D721Med (cell line): Measurements from ENCODE around the gene SCRN1.

ENCODE experiments used
- DNase-seq: peaks from one replicate; pipeline ENCODE4 v3.0.0; 2011; ENCODE audit warnings: low spot score; ENCODE audit not compliant: insufficient read length
- FAIRE-seq: peaks from 2 replicates; lab custom pipeline; 2011; peaks lifted over from hg19 to GRCh38; lab: Jason Lieb, UNC
- TF ChIP-seq, protein P1 (sequence below): IDR thresholded peaks from 2 replicates; pipeline ENCODE4 v1.5.1; 2012; ENCODE audit warnings: mild to moderate bottlenecking, control low read depth; ENCODE audit not compliant: insufficient read depth; ENCODE audit errors: missing control alignments

The SCRN1 gene

DNA sequence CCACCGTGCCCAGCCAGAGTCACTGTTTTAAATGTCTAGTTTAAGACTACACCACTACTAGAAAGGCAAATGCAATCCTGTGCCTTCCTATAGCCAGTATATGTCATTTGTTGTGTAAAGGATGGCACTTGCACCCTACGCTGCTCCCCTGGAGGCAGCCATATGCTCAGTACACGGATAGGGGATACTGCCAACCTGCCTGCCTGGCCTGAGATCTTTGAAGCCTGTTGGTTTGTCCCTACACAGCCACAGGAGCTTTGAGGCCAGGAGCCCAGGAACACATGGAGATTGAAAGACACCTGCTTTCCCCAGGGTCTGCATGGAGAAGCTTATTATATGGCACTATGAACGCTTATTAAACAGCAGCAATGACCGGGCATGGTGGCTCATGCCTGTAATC is 2.3 kb upstream of the SCRN1 start:
- TF ChIP-seq, protein P1, sequence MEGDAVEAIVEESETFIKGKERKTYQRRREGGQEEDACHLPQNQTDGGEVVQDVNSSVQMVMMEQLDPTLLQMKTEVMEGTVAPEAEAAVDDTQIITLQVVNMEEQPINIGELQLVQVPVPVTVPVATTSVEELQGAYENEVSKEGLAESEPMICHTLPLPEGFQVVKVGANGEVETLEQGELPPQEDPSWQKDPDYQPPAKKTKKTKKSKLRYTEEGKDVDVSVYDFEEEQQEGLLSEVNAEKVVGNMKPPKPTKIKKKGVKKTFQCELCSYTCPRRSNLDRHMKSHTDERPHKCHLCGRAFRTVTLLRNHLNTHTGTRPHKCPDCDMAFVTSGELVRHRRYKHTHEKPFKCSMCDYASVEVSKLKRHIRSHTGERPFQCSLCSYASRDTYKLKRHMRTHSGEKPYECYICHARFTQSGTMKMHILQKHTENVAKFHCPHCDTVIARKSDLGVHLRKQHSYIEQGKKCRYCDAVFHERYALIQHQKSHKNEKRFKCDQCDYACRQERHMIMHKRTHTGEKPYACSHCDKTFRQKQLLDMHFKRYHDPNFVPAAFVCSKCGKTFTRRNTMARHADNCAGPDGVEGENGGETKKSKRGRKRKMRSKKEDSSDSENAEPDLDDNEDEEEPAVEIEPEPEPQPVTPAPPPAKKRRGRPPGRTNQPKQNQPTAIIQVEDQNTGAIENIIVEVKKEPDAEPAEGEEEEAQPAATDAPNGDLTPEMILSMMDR, result no peak
- no peak for FAIRE-seq

DNA sequence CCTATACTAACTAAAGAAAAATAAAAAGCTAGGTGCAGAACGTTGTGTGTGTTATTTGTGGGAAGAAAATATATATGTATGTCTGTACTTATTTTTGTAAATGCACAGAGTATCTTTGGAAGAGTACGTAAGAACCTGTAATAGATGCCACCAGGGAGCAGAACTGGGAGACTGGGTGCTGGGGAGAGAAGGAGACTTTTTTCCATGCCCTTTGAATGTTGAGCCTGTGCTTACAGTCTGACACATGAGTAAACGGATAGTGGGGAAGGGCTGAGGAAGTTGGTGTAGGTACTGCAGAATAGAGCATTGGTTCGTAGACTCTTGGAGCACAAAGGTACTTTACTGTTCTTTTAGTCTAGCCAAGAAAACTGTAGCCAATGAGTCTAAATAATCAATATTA is 1.3 kb upstream of the SCRN1 start:
- DNase-seq, result no peak
- TF ChIP-seq, protein P1, result no peak
- FAIRE-seq, result no peak

More for the DNA sequence above, 2.3 kb upstream of the SCRN1 start:
- no peak for DNase-seq

DNA sequence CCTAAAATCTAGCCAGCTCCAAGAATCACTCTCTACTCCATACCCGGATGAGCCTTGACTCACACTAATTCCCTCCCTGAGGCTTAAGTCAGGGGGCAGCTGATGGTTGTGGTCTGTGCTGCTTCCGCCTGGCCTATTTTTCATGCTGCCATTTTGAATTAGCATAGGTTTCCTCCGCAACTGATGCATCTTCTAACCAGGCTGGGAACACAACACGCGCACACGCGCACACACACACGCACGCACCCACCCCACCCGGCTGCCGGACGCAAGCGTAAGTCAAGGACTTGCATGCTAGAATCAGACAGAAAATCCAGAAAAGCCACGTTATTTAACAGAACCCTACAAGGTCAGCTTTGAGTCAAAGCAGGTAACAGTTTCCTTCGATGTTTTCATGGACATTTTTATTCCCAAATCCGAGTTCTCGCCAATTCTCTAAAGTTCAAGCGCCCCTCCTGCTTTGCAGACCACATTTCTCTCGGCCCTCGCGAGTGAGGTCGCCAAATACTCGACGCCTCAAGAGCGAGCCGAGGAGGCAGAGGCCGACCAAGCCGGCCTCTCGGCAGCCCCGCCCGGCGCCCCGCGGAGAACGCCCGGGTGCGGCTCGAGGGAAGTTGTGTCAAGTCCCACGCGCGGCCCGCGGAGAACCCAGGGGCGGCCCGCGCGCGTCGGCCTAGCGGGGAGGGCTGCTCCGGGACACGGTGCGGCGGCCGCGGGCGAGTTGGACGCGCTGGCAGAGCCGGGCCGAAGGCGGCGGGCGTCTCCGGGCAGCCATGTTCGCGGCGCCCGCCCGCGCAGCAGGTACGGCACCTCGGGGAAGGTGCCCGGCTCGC is 961 bp downstream of the SCRN1 start:
- FAIRE-seq (no peak), DNase-seq (peak; percentile 64)
- TF ChIP-seq, protein P1, result no peak

DNA sequence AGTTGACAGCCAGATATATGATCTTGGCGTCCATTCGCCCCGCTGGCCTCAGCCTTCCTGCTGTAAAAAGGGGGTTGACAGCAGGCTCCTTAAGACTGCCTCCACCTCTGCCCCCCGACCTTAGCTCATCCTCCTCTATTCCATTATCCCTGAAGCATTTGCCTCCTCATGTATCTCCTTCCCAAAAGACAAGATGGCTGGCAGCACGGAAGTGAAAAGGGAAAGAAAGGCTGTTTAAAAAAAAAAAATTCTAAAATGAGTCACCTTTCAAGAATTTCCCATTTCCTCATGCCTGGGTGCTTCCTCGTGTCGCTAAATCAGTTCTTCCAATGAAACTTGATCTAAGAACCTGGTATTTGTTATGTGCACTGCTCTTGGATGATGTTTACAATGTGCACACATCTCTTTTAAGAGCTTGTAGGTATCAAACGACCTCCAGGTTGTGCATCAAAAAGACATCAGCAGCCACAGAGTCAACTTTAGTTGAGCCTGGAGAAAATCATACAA is 1.7 kb downstream of the SCRN1 start:
- TF ChIP-seq, protein P1, result no peak
- no peak for DNase-seq
- no peak for FAIRE-seq

DNA sequence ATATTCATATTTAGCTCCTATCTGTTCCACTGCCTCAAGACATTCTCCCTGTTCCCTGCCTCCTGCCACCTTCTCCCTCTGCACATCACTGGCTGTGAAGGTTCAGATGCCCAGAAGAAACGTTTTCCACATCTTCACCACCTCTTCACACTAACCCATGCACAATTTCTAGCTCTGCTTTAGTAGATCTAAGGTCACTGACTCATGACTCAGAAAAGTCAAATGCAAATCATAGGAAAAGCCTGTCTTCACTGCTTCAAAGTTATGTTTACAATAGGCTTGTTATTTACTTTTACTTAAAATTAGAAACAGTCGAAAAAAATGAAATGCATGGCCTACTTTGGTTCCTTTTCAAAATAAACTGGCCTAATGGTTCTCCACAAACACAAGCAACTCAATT is 2.5 kb downstream of the SCRN1 start:
- DNase-seq (no peak), FAIRE-seq (no peak)
- TF ChIP-seq, protein P1, result no peak

DNA sequence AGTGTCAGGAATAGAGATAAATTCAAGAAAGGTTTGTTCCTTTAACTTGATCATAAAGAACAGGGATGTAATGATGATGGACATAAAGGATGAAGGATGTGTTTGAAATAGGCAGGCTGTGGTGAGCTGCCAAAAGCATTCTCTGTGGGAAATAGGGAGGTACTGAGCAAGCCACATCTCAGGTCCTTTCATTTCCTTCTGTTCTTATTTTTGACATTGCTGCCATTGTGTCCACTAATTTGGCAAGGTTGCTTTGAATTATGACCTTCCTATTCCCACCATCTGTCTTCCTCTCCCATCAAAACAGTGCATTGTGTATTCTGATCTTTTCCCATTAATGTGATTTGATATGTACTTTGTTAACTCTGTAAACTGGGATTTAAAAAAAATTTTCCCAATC is 9.4 kb downstream of the SCRN1 start:
- TF ChIP-seq, protein P1, result no peak
- no peak for FAIRE-seq
- DNase-seq, result no peak

DNA sequence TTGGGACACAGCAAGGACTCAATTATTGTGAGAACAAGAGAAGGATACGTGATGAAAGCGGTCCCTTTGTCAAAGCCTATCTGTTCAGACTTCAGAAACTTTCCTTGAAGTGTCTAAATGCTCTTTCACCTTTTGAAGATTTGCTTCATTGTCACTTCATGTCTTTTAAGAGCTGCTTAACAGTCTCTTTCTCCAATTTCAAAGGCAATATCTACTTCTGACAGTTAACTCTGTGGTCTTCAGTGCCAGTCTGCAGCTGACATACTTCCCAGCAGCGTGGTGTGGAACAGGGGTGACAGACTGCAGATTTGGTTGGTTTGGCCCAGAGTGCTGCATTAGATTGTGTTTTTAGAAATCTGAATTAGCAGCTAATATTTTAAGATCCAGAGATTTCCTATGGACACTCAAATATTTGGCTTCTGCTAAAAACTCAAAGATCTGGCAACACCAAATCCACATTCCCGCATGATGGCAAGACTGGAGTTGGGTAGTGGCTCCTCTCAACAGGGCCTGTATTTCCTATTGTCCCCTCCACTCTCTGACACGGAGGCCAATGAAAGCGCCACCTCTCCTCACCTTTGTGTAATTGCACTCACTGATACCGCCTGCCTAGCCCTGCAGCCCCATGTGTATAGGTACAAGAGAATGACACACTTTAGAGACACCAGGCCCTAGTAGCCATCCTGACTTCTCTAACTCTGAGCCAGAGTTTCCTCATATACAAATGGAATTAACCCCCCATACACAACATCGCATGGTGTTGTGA is 11.5 kb downstream of the SCRN1 start:
- FAIRE-seq (no peak), DNase-seq (no peak)
- TF ChIP-seq, protein P1, result peak; percentile 26
